Measurements from ENCODE around the gene KIAA0825. TPM values are rescaled to one million over a fixed set of nuclear protein-coding genes. Genes with fewer than 3 reads are reported as not detected.

KIAA0825 gene
- total RNA-seq, 4 donors from 2014 or later: 4.1 to 8.2 (median 5.6) TPM

- Histone ChIP-seq H3K27me3 (no peaks in the 10 kb centered on the region), H3K9me3 (no peaks in the 10 kb centered on the region), H3K27ac (no peak overlapping the region), H3K4me1 (no peaks in the 10 kb centered on the region), H3K4me3 (no peak overlapping the region), H3K36me3 (no peaks in the 10 kb centered on the region)
- DNase-seq: no peak
- TF ChIP-seq POLR2A (IDR thresholded peaks at IDR 0.05) (no peak), CTCF (IDR thresholded peaks at IDR 0.05) (no peak)
Observed at GRCh38 chr5:94276048-94276447, 342.4 kb downstream of the KIAA0825 start.

GRCh38 chr5:94274707-94275106, 343.7 kb downstream of the KIAA0825 start:
- no peak overlapping the region for H3K4me3 ChIP-seq
- no peaks in the 10 kb centered on the region for H3K9me3 ChIP-seq
- no peaks in the 10 kb centered on the region for H3K27me3 ChIP-seq
- TF ChIP-seq POLR2A (IDR thresholded peaks at IDR 0.05) (no peak), CTCF (IDR thresholded peaks at IDR 0.05) (no peak)
- H3K27ac ChIP-seq: no peak overlapping the region
- no peaks in the 10 kb centered on the region for H3K4me1 ChIP-seq
- no peaks in the 10 kb centered on the region for H3K36me3 ChIP-seq
- DNase-seq: no peak

- no peak for TF ChIP-seq CTCF (IDR thresholded peaks at IDR 0.05)
- TF ChIP-seq POLR2A (IDR thresholded peaks at IDR 0.05): no peak
- DNase-seq: no peak
Observed at GRCh38 chr5:94268226-94268625, 350.2 kb downstream of the KIAA0825 start.

GRCh38 chr5:94267350-94267899, 351.0 kb downstream of the KIAA0825 start:
- Histone ChIP-seq H3K36me3 (no peaks in the 10 kb centered on the region), H3K4me3 (no peak overlapping the region), H3K9me3 (no peaks in the 10 kb centered on the region), H3K27ac (no peak overlapping the region), H3K4me1 (no peaks in the 10 kb centered on the region), H3K27me3 (no peaks in the 10 kb centered on the region)
- DNase-seq: no peak
- no peak for TF ChIP-seq POLR2A (IDR thresholded peaks at IDR 0.05)
- no peak for TF ChIP-seq CTCF (IDR thresholded peaks at IDR 0.05)

More at GRCh38 chr5:94268226-94268625, 350.2 kb downstream of the KIAA0825 start:
- Histone ChIP-seq H3K27me3 (no peaks in the 10 kb centered on the region), H3K9me3 (no peaks in the 10 kb centered on the region), H3K27ac (no peak overlapping the region), H3K36me3 (no peaks in the 10 kb centered on the region), H3K4me3 (no peak overlapping the region), H3K4me1 (no peaks in the 10 kb centered on the region)

GRCh38 chr5:94266170-94266569, 352.2 kb downstream of the KIAA0825 start:
- TF ChIP-seq POLR2A (IDR thresholded peaks at IDR 0.05) (no peak), CTCF (IDR thresholded peaks at IDR 0.05) (no peak)
- Histone ChIP-seq H3K4me3 (no peak overlapping the region), H3K4me1 (no peaks in the 10 kb centered on the region), H3K9me3 (no peaks in the 10 kb centered on the region), H3K27ac (no peak overlapping the region), H3K36me3 (no peaks in the 10 kb centered on the region), H3K27me3 (no peaks in the 10 kb centered on the region)
- no peak for DNase-seq

GRCh38 chr5:94263068-94263467, 355.3 kb downstream of the KIAA0825 start:
- no peaks in the 10 kb centered on the region for H3K9me3 ChIP-seq
- no peak for DNase-seq
- H3K4me1 ChIP-seq: no peaks in the 10 kb centered on the region
- H3K4me3 ChIP-seq: no peak overlapping the region
- no peaks in the 10 kb centered on the region for H3K27me3 ChIP-seq
- H3K36me3 ChIP-seq: no peaks in the 10 kb centered on the region
- no peak for TF ChIP-seq CTCF (IDR thresholded peaks at IDR 0.05)
- H3K27ac ChIP-seq: no peak overlapping the region

All from Peyer's patch (tissue), 4 donors.